K562 (cell line): ENCODE results near the gene ABL1. TPM values are rescaled to one million over a fixed set of nuclear protein-coding genes. Genes with fewer than 3 reads are reported as not detected.

ENCODE experiments used
- polyA plus RNA-seq, 8 experiments: library from polyadenylated mRNA; depleted of rRNA in 4 of 8; stranded (reverse) in 5 of 8; unstranded in 3 of 8; fragments of >200 nt; fragmentation: Nextera tagmentation in 2 of 8; fragmentation: Illumina TruSeq in 1 of 8; extraction: Ambion mirVana in 2 of 8; extraction: Trizol in 1 of 8; gene quantifications; 2 replicates each; pipeline versions ENCODE4 v1.2.1 to v1.2.3, GENCODE V29; 2011 to 2014; ENCODE audit warnings: inconsistent platforms in 1 of 8, missing spikeins in 1 of 8
- total RNA-seq, 7 experiments: library from RNA; depleted of rRNA in 6 of 7; stranded (reverse); fragments of >200 nt in 6 of 7; fragmentation: Illumina TruSeq in 2 of 7; extraction: Trizol in 2 of 7; gene quantifications; 2 replicates each; pipeline versions ENCODE4 v1.2.1 to v1.2.3, GENCODE V29; 2011 to 2021; ENCODE audit warnings: low replicate concordance in 1 of 7

The ABL1 gene
- total and polyA plus RNA-seq, 9 of the 15 experiments (the other 6 are each of a cell fraction or from before 2014, with no cell fraction given), result 1.5 to 130 (median 37.8) TPM

Other genes with a start within 250 kb of the ABL1 start
- gene PRDM12, start 170.7 kb upstream of the ABL1 start, total RNA-seq (2014; rRNA removed), result 0.08 and 0.09 TPM in 2 replicates
- gene PRDM12, start 170.7 kb upstream of the ABL1 start, total RNA-seq (2014; rRNA removed; fragmentation: Illumina TruSeq; extraction: Trizol), result 0.10 TPM in 1 of 2 replicates, not detected in the other
- 0.08 TPM in 1 of 2 replicates, not detected in the other for gene PRDM12, start 170.7 kb upstream of the ABL1 start, total RNA-seq (2015; rRNA removed; fragmentation: Illumina TruSeq; extraction: Trizol)
- gene PRDM12, start 170.7 kb upstream of the ABL1 start, total RNA-seq (2021), result 0.22 and 0.25 TPM in 2 replicates
- 0.04 and 0.07 TPM in 2 replicates for gene PRDM12, start 170.7 kb upstream of the ABL1 start, polyA plus RNA-seq (2011; rRNA removed)
- gene PRDM12, start 170.7 kb upstream of the ABL1 start, polyA plus RNA-seq (2014; fragmentation: Illumina TruSeq; extraction: Trizol), result 0.11 and 0.18 TPM in 2 replicates
- under 1 TPM; 0.04 to 0.06 TPM for gene PRDM12, start 170.7 kb upstream of the ABL1 start, polyA plus RNA-seq (2014; fragmentation: Nextera tagmentation; extraction: Ambion mirVana)
- gene PRDM12, start 170.7 kb upstream of the ABL1 start, polyA plus RNA-seq (2014; rRNA removed), result 0.05 TPM in 1 of 2 replicates, not detected in the other
- 48.5 and 50.6 TPM in 2 replicates for gene EXOSC2, start 141.5 kb upstream of the ABL1 start, total RNA-seq (2014; rRNA removed)
- gene EXOSC2, start 141.5 kb upstream of the ABL1 start, total RNA-seq (2014; rRNA removed; fragmentation: Illumina TruSeq; extraction: Trizol), result 101 and 105 TPM in 2 replicates
- 81.4 and 87.0 TPM in 2 replicates for gene EXOSC2, start 141.5 kb upstream of the ABL1 start, total RNA-seq (2015; rRNA removed; fragmentation: Illumina TruSeq; extraction: Trizol)
- 67.1 and 71.8 TPM in 2 replicates for gene EXOSC2, start 141.5 kb upstream of the ABL1 start, total RNA-seq (2021)
- gene EXOSC2, start 141.5 kb upstream of the ABL1 start, polyA plus RNA-seq (2011; rRNA removed), result 59.9 and 87.5 TPM in 2 replicates
- gene EXOSC2, start 141.5 kb upstream of the ABL1 start, polyA plus RNA-seq (2014; fragmentation: Illumina TruSeq; extraction: Trizol), result 69.1 and 77.6 TPM in 2 replicates
- 10 to 100 TPM; 46.0 to 89.0 TPM for gene EXOSC2, start 141.5 kb upstream of the ABL1 start, polyA plus RNA-seq (2014; fragmentation: Nextera tagmentation; extraction: Ambion mirVana)
- 66.5 and 75.3 TPM in 2 replicates for gene EXOSC2, start 141.5 kb upstream of the ABL1 start, polyA plus RNA-seq (2014; rRNA removed)
- not detected in 2 replicates for gene QRFP, start 61.6 kb downstream of the ABL1 start, total RNA-seq (2014; rRNA removed)
- not detected in 2 replicates for gene QRFP, start 61.6 kb downstream of the ABL1 start, total RNA-seq (2014; rRNA removed; fragmentation: Illumina TruSeq; extraction: Trizol)
- not detected in 2 replicates for gene QRFP, start 61.6 kb downstream of the ABL1 start, total RNA-seq (2015; rRNA removed; fragmentation: Illumina TruSeq; extraction: Trizol)
- not detected in 2 replicates for gene QRFP, start 61.6 kb downstream of the ABL1 start, total RNA-seq (2021)
- not detected in 2 replicates for gene QRFP, start 61.6 kb downstream of the ABL1 start, polyA plus RNA-seq (2011; rRNA removed)
- not detected in 2 replicates for gene QRFP, start 61.6 kb downstream of the ABL1 start, polyA plus RNA-seq (2014; fragmentation: Illumina TruSeq; extraction: Trizol)
- gene QRFP, start 61.6 kb downstream of the ABL1 start, polyA plus RNA-seq (2014; fragmentation: Nextera tagmentation; extraction: Ambion mirVana), result not detected
- not detected in 2 replicates for gene QRFP, start 61.6 kb downstream of the ABL1 start, polyA plus RNA-seq (2014; rRNA removed)
- 1.00 and 2.1 TPM in 2 replicates for gene FIBCD1, start 104.0 kb downstream of the ABL1 start, total RNA-seq (2014; rRNA removed)
- 0.95 TPM in 1 of 2 replicates, not detected in the other for gene FIBCD1, start 104.0 kb downstream of the ABL1 start, total RNA-seq (2014; rRNA removed; fragmentation: Illumina TruSeq; extraction: Trizol)
- not detected in 2 replicates for gene FIBCD1, start 104.0 kb downstream of the ABL1 start, total RNA-seq (2015; rRNA removed; fragmentation: Illumina TruSeq; extraction: Trizol)
- gene FIBCD1, start 104.0 kb downstream of the ABL1 start, total RNA-seq (2021), result 0.71 and 1.5 TPM in 2 replicates
- 0.79 and 1.2 TPM in 2 replicates for gene FIBCD1, start 104.0 kb downstream of the ABL1 start, polyA plus RNA-seq (2011; rRNA removed)
- not detected in 2 replicates for gene FIBCD1, start 104.0 kb downstream of the ABL1 start, polyA plus RNA-seq (2014; fragmentation: Illumina TruSeq; extraction: Trizol)
- gene FIBCD1, start 104.0 kb downstream of the ABL1 start, polyA plus RNA-seq (2014; fragmentation: Nextera tagmentation; extraction: Ambion mirVana), result not detected
- 0.53 and 2.7 TPM in 2 replicates for gene FIBCD1, start 104.0 kb downstream of the ABL1 start, polyA plus RNA-seq (2014; rRNA removed)
- gene LAMC3, start 173.9 kb downstream of the ABL1 start, total RNA-seq (2014; rRNA removed), result not detected in 2 replicates
- not detected in 2 replicates for gene LAMC3, start 173.9 kb downstream of the ABL1 start, total RNA-seq (2014; rRNA removed; fragmentation: Illumina TruSeq; extraction: Trizol)
- gene LAMC3, start 173.9 kb downstream of the ABL1 start, total RNA-seq (2015; rRNA removed; fragmentation: Illumina TruSeq; extraction: Trizol), result not detected in 2 replicates
- 0.09 TPM in 1 of 2 replicates, not detected in the other for gene LAMC3, start 173.9 kb downstream of the ABL1 start, total RNA-seq (2021)
- 0.05 and 0.10 TPM in 2 replicates for gene LAMC3, start 173.9 kb downstream of the ABL1 start, polyA plus RNA-seq (2011; rRNA removed)
- gene LAMC3, start 173.9 kb downstream of the ABL1 start, polyA plus RNA-seq (2014; fragmentation: Illumina TruSeq; extraction: Trizol), result not detected in 2 replicates
- gene LAMC3, start 173.9 kb downstream of the ABL1 start, polyA plus RNA-seq (2014; fragmentation: Nextera tagmentation; extraction: Ambion mirVana), result not detected
- gene LAMC3, start 173.9 kb downstream of the ABL1 start, polyA plus RNA-seq (2014; rRNA removed), result not detected in 2 replicates